Measurements from ENCODE around the gene HOXD11.

HOXD11 gene

DNA sequence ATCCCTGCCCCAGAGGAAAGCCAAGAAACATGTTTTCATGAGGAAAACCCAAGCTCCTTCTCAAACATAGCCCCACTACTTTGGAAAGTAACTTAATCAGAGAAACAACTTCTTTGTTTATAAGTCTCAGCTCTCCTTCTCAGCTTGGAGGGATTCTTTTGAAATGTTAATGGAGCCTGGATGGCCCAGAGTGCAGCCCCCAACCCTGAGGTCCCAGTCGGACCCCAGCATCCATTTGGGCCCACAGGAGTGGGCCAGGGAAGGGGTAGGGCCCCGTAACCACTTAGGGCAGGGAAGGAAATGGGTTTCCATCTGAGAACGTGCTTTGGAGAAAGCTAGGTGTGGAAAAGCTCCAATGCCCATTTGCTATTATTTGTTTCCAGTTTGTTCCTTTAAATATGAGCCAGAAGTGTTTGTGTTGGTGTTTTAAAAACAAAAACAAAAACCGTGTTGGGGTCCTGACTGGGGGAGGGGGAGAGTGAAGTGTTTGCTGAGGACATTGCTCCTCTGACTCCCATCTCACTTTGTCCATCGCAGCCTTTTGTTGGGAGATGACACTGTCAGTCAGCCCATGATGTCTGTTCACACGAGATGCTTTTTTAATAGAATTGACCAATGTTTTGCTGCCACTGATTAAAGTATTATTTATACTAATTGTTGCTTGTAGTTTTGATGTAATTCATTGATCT is 48.4 kb downstream of the HOXD11 start:
- Histone ChIP-seq H2BK12ac (ENCODE audit: low read length) (no peak overlapping the region), H3K36me3 (replicated peaks in 1 of 2; ENCODE audit: control insufficient read depth in 2 of 2, insufficient read depth in 2 of 2, low read length in 2 of 2) (no peaks in the 10 kb centered on the region), H3K4me1 (ENCODE audit: control insufficient read depth in 2 of 2, insufficient read depth in 1 of 2, low read depth in 1 of 2, low read length in 2 of 2) (peaks cover 0 to 16% of the 10 kb centered on the region in 2 donors), H3K4me3 (ENCODE audit: low read length in 2 of 2) (no peak overlapping the region), H3K4ac (ENCODE audit: low read length) (no peak overlapping the region), H3K9ac (ENCODE audit: low read depth, low read length, poor library complexity) (no peak overlapping the region), H3K4me2 (ENCODE audit: insufficient read depth, low read length, poor library complexity, severe bottlenecking) (no peak overlapping the region), H2BK120ac (ENCODE audit: low read depth, low read length) (no peak overlapping the region), H3K79me1 (ENCODE audit: low read depth, low read length) (no peaks in the 10 kb centered on the region), H4K8ac (ENCODE audit: low read depth, low read length) (no peak overlapping the region), H4K91ac (ENCODE audit: low read depth, low read length, poor library complexity) (no peak overlapping the region), H3K27ac (replicated peaks; ENCODE audit: low read length) (no peak overlapping the region), H3K14ac (ENCODE audit: low read length) (no peak overlapping the region), H2AK5ac (ENCODE audit: low read depth, low read length) (no peak overlapping the region), H2AFZ (ENCODE audit: low read length) (no peak overlapping the region), H3K18ac (ENCODE audit: low read length) (no peak overlapping the region), H2BK15ac (ENCODE audit: low read length) (no peak overlapping the region), H3K23ac (ENCODE audit: low read depth, low read length, poor library complexity) (no peak overlapping the region), H3K9me3 (replicated peaks in 1 of 2; ENCODE audit: control insufficient read depth in 2 of 2, insufficient read depth in 1 of 2, low read depth in 1 of 2, low read length in 2 of 2) (peaks cover 0 to 8% of the 10 kb centered on the region in 2 donors), H2BK5ac (ENCODE audit: low read length) (no peak overlapping the region), H3K27me3 (ENCODE audit: control insufficient read depth in 3 of 3, insufficient read depth in 3 of 3, low read depth in 1 of 3, low read length in 3 of 3) (peaks cover 71 to 100% (median 97%) of the 10 kb centered on the region in 3 experiments)
- no CpG with 5 or more reads among the region's 6 CpGs for WGBS, 2 donors (ENCODE audit: extremely low coverage in 2 of 2, insufficient read length in 2 of 2, insufficient replicate concordance in 1 of 2)
- DNase-seq (ENCODE audit: low spot score): no peak

- H3K27ac ChIP-seq (replicated peaks; ENCODE audit: low read length): no peak overlapping the region
- peaks cover 0 to 16% of the 10 kb centered on the region in 2 donors for H3K4me1 ChIP-seq (ENCODE audit: control insufficient read depth in 2 of 2, insufficient read depth in 1 of 2, low read depth in 1 of 2, low read length in 2 of 2)
- peaks cover 70 to 100% (median 97%) of the 10 kb centered on the region in 3 experiments for H3K27me3 ChIP-seq (ENCODE audit: control insufficient read depth in 3 of 3, insufficient read depth in 3 of 3, low read depth in 1 of 3, low read length in 3 of 3)
- no peak overlapping the region for H3K4ac ChIP-seq (ENCODE audit: low read length)
- H2AFZ ChIP-seq (ENCODE audit: low read length): no peak overlapping the region
- H3K36me3 ChIP-seq (replicated peaks in 1 of 2; ENCODE audit: control insufficient read depth in 2 of 2, insufficient read depth in 2 of 2, low read length in 2 of 2): no peaks in the 10 kb centered on the region
- H2BK120ac ChIP-seq (ENCODE audit: low read depth, low read length): no peak overlapping the region
- no peak overlapping the region for H2BK15ac ChIP-seq (ENCODE audit: low read length)
- no CpG with 5 or more reads among the region's 8 CpGs for WGBS, 2 donors (ENCODE audit: extremely low coverage in 2 of 2, insufficient read length in 2 of 2, insufficient replicate concordance in 1 of 2)
- H2BK5ac ChIP-seq (ENCODE audit: low read length): no peak overlapping the region
- H3K9me3 ChIP-seq (replicated peaks in 1 of 2; ENCODE audit: control insufficient read depth in 2 of 2, insufficient read depth in 1 of 2, low read depth in 1 of 2, low read length in 2 of 2): peaks cover 0 to 4% of the 10 kb centered on the region in 2 donors
- H2AK5ac ChIP-seq (ENCODE audit: low read depth, low read length): no peak overlapping the region
- H3K79me1 ChIP-seq (ENCODE audit: low read depth, low read length): no peaks in the 10 kb centered on the region
- H3K9ac ChIP-seq (ENCODE audit: low read depth, low read length, poor library complexity): no peak overlapping the region
- H3K4me2 ChIP-seq (ENCODE audit: insufficient read depth, low read length, poor library complexity, severe bottlenecking): no peak overlapping the region
- no peak overlapping the region for H4K8ac ChIP-seq (ENCODE audit: low read depth, low read length)
- no peak overlapping the region for H2BK12ac ChIP-seq (ENCODE audit: low read length)
- no peak overlapping the region for H3K4me3 ChIP-seq (ENCODE audit: low read length in 2 of 2)
- DNase-seq (ENCODE audit: low spot score): no peak
- H4K91ac ChIP-seq (ENCODE audit: low read depth, low read length, poor library complexity): no peak overlapping the region
- no peak overlapping the region for H3K18ac ChIP-seq (ENCODE audit: low read length)
- no peak overlapping the region for H3K23ac ChIP-seq (ENCODE audit: low read depth, low read length, poor library complexity)
- no peak overlapping the region for H3K14ac ChIP-seq (ENCODE audit: low read length)
Measured at GRCh38 chr2:176156301-176156806, 49.3 kb downstream of the HOXD11 start.

GRCh38 chr2:176156807-176157498 is 49.9 kb downstream of the HOXD11 start, which contains the start of gene HOXD3:
HOXD3 (plus strand) TSS chr2:176157307; CDS start chr2:176169115, 11,808 bp downstream.
- H3K9me3 ChIP-seq (replicated peaks in 1 of 2; ENCODE audit: control insufficient read depth in 2 of 2, insufficient read depth in 1 of 2, low read depth in 1 of 2, low read length in 2 of 2): peaks cover 0 to 8% of the 10 kb centered on the region in 2 donors
- H3K27me3 ChIP-seq (ENCODE audit: control insufficient read depth in 3 of 3, insufficient read depth in 3 of 3, low read depth in 1 of 3, low read length in 3 of 3): peaks cover 69 to 100% (median 97%) of the 10 kb centered on the region in 3 experiments
- H3K4me2 ChIP-seq (ENCODE audit: insufficient read depth, low read length, poor library complexity, severe bottlenecking): no peak within 1 kb of the TSS
- H3K36me3 ChIP-seq (replicated peaks in 1 of 2; ENCODE audit: control insufficient read depth in 2 of 2, insufficient read depth in 2 of 2, low read length in 2 of 2): no peaks in the 10 kb centered on the region
- H3K4me3 ChIP-seq (ENCODE audit: low read length in 2 of 2): peak within 1 kb of the TSS in 1 of 2 donors; percentile 24
- no peak within 1 kb of the TSS for H2AK5ac ChIP-seq (ENCODE audit: low read depth, low read length)
- H3K4ac ChIP-seq (ENCODE audit: low read length): no peak within 1 kb of the TSS
- no peak within 1 kb of the TSS for H3K18ac ChIP-seq (ENCODE audit: low read length)
- WGBS, 2 donors (ENCODE audit: extremely low coverage in 2 of 2, insufficient read length in 2 of 2, insufficient replicate concordance in 1 of 2): no CpG with 5 or more reads among the region's 48 CpGs
- no peak within 1 kb of the TSS for H4K8ac ChIP-seq (ENCODE audit: low read depth, low read length)
- no peak within 1 kb of the TSS for H2BK12ac ChIP-seq (ENCODE audit: low read length)
- peaks cover 0 to 16% of the 10 kb centered on the region in 2 donors for H3K4me1 ChIP-seq (ENCODE audit: control insufficient read depth in 2 of 2, insufficient read depth in 1 of 2, low read depth in 1 of 2, low read length in 2 of 2)
- no peak within 1 kb of the TSS for H3K27ac ChIP-seq (replicated peaks; ENCODE audit: low read length)
- H3K9ac ChIP-seq (ENCODE audit: low read depth, low read length, poor library complexity): peak within 1 kb of the TSS; percentile 74
- H2BK120ac ChIP-seq (ENCODE audit: low read depth, low read length): no peak within 1 kb of the TSS
- peak within 1 kb of the TSS; percentile 94 for H2AFZ ChIP-seq (ENCODE audit: low read length)
- H3K14ac ChIP-seq (ENCODE audit: low read length): no peak within 1 kb of the TSS
- DNase-seq (ENCODE audit: low spot score): no peak
- H3K79me1 ChIP-seq (ENCODE audit: low read depth, low read length): no peaks in the 10 kb centered on the region
- no peak within 1 kb of the TSS for H3K23ac ChIP-seq (ENCODE audit: low read depth, low read length, poor library complexity)
- H2BK15ac ChIP-seq (ENCODE audit: low read length): no peak within 1 kb of the TSS
- H4K91ac ChIP-seq (ENCODE audit: low read depth, low read length, poor library complexity): no peak within 1 kb of the TSS
- H2BK5ac ChIP-seq (ENCODE audit: low read length): no peak within 1 kb of the TSS
